Activated naive CD8-positive, alpha-beta T cell (primary cell): Measurements from ENCODE around the gene B4GALT1.
"Not testable (repeated sequence)": the region's sequence is repeated elsewhere in the genome, so short reads cannot be mapped to it uniquely, and the experiment has no call there.

ENCODE experiments used
- H3K27ac Mint-ChIP-seq: one replicate; pipeline ENCODE4 v1.8.0; 2021; ENCODE audit warnings: mixed read lengths
- H3K27me3 Mint-ChIP-seq: one replicate; pipeline ENCODE4 v1.8.0; 2021; ENCODE audit warnings: mixed read lengths
- H3K36me3 Mint-ChIP-seq: one replicate; pipeline ENCODE4 v1.8.0; 2021; ENCODE audit warnings: mixed read lengths
- H3K4me1 Mint-ChIP-seq: one replicate; pipeline ENCODE4 v1.8.0; 2021; ENCODE audit warnings: low read depth, mixed read lengths
- H3K4me3 Mint-ChIP-seq: one replicate; pipeline ENCODE4 v1.8.0; 2021; ENCODE audit warnings: mild to moderate bottlenecking, mixed read lengths
- H3K9me3 Mint-ChIP-seq: one replicate; pipeline ENCODE4 v1.8.0; 2021; ENCODE audit warnings: low read depth, mixed read lengths

Gene B4GALT1

GRCh38 chr9:33102551-33103210 lies 64.5 kb downstream of the B4GALT1 start:
- Mint-ChIP-seq H3K36me3 (no peaks in the 10 kb centered on the region), H3K9me3 (no peaks in the 10 kb centered on the region), H3K27ac (no peak overlapping the region), H3K4me3 (no peak overlapping the region), H3K4me1 (no peaks in the 10 kb centered on the region), H3K27me3 (no peaks in the 10 kb centered on the region)

- no peak overlapping the region for H3K4me3 Mint-ChIP-seq
- H3K4me1 Mint-ChIP-seq = no peaks in the 10 kb centered on the region
- no peaks in the 10 kb centered on the region for H3K36me3 Mint-ChIP-seq
- no peak overlapping the region for H3K27ac Mint-ChIP-seq
- no peaks in the 10 kb centered on the region for H3K27me3 Mint-ChIP-seq
- no peaks in the 10 kb centered on the region for H3K9me3 Mint-ChIP-seq
These were observed 65.8 kb downstream of the B4GALT1 start for GRCh38 chr9:33101104-33101951.

GRCh38 chr9:33099754-33100153 lies 67.4 kb downstream of the B4GALT1 start:
- Mint-ChIP-seq H3K4me1 (peaks cover under 1% of the 10 kb centered on the region), H3K36me3 (no peaks in the 10 kb centered on the region), H3K9me3 (no peaks in the 10 kb centered on the region), H3K27me3 (no peaks in the 10 kb centered on the region), H3K27ac (no peak overlapping the region), H3K4me3 (no peak overlapping the region)

- Mint-ChIP-seq H3K4me3 (no peak overlapping the region), H3K36me3 (no peaks in the 10 kb centered on the region), H3K27me3 (no peaks in the 10 kb centered on the region), H3K9me3 (no peaks in the 10 kb centered on the region), H3K4me1 (peaks cover 11% of the 10 kb centered on the region), H3K27ac (no peak overlapping the region)
These were observed 69.9 kb downstream of the B4GALT1 start for GRCh38 chr9:33097192-33097591.

- H3K27ac Mint-ChIP-seq = peak overlapping the region; percentile 59
- peaks cover 12% of the 10 kb centered on the region for H3K4me1 Mint-ChIP-seq
- H3K4me3 Mint-ChIP-seq = peak overlapping the region; percentile 14
- H3K36me3 Mint-ChIP-seq = no peaks in the 10 kb centered on the region
- no peaks in the 10 kb centered on the region for H3K9me3 Mint-ChIP-seq
- H3K27me3 Mint-ChIP-seq = no peaks in the 10 kb centered on the region
These were observed 74.5 kb downstream of the B4GALT1 start for GRCh38 chr9:33092634-33093033.

GRCh38 chr9:33085672-33086071 lies 81.5 kb downstream of the B4GALT1 start:
- H3K9me3 Mint-ChIP-seq, H3K36me3 Mint-ChIP-seq, H3K27me3 Mint-ChIP-seq, H3K4me3 Mint-ChIP-seq, H3K27ac Mint-ChIP-seq, H3K4me1 Mint-ChIP-seq: not testable (repeated sequence)

- Mint-ChIP-seq H3K4me1 (peaks cover 6% of the 10 kb centered on the region), H3K4me3 (peak overlapping the region; percentile 36), H3K9me3 (no peaks in the 10 kb centered on the region), H3K27ac (peak overlapping the region; percentile 83), H3K27me3 (no peaks in the 10 kb centered on the region), H3K36me3 (no peaks in the 10 kb centered on the region)
These were observed 84.4 kb downstream of the B4GALT1 start for GRCh38 chr9:33082538-33083326.

GRCh38 chr9:33082128-33082527 lies 85.0 kb downstream of the B4GALT1 start:
- Mint-ChIP-seq H3K4me3 (peak overlapping the region; percentile 36), H3K4me1 (peaks cover 8% of the 10 kb centered on the region), H3K27ac (peak overlapping the region; percentile 83), H3K36me3 (no peaks in the 10 kb centered on the region), H3K9me3 (no peaks in the 10 kb centered on the region), H3K27me3 (no peaks in the 10 kb centered on the region)

GRCh38 chr9:33081128-33081851 lies 85.8 kb downstream of the B4GALT1 start:
- H3K27ac Mint-ChIP-seq = no peak overlapping the region
- no peak overlapping the region for H3K4me3 Mint-ChIP-seq
- H3K4me1 Mint-ChIP-seq = peaks cover 13% of the 10 kb centered on the region
- no peaks in the 10 kb centered on the region for H3K36me3 Mint-ChIP-seq
- no peaks in the 10 kb centered on the region for H3K9me3 Mint-ChIP-seq
- no peaks in the 10 kb centered on the region for H3K27me3 Mint-ChIP-seq

- no peak overlapping the region for H3K27ac Mint-ChIP-seq
- no peaks in the 10 kb centered on the region for H3K36me3 Mint-ChIP-seq
- no peak overlapping the region for H3K4me3 Mint-ChIP-seq
- no peaks in the 10 kb centered on the region for H3K27me3 Mint-ChIP-seq
- H3K4me1 Mint-ChIP-seq = peaks cover 16% of the 10 kb centered on the region
- H3K9me3 Mint-ChIP-seq = no peaks in the 10 kb centered on the region
These were observed 86.6 kb downstream of the B4GALT1 start for GRCh38 chr9:33080534-33080933.

- no peaks in the 10 kb centered on the region for H3K27me3 Mint-ChIP-seq
- H3K9me3 Mint-ChIP-seq = no peaks in the 10 kb centered on the region
- peak within 1 kb of the TSS; percentile 95 for H3K27ac Mint-ChIP-seq
- peak within 1 kb of the TSS; percentile 95 for H3K4me3 Mint-ChIP-seq
- peaks cover 40% of the 10 kb centered on the region for H3K4me1 Mint-ChIP-seq
- H3K36me3 Mint-ChIP-seq = peaks cover 6% of the 10 kb centered on the region
These were observed 90.8 kb downstream of the B4GALT1 start, which contains the start of gene SMU1 for GRCh38 chr9:33076046-33077004. SMU1 (minus strand) TSS chr9:33076674; CDS start chr9:33076608, 66 bp downstream.

GRCh38 chr9:33068991-33069390 lies 98.1 kb downstream of the B4GALT1 start:
- Mint-ChIP-seq H3K27me3 (no peaks in the 10 kb centered on the region), H3K27ac (no peak overlapping the region), H3K36me3 (peaks cover 19% of the 10 kb centered on the region), H3K4me1 (peaks cover 36% of the 10 kb centered on the region), H3K4me3 (no peak overlapping the region), H3K9me3 (no peaks in the 10 kb centered on the region)

- H3K27ac Mint-ChIP-seq = peak overlapping the region; percentile 67
- H3K36me3 Mint-ChIP-seq = peaks cover 15% of the 10 kb centered on the region
- peaks cover 10% of the 10 kb centered on the region for H3K4me1 Mint-ChIP-seq
- no peak overlapping the region for H3K4me3 Mint-ChIP-seq
- no peaks in the 10 kb centered on the region for H3K9me3 Mint-ChIP-seq
- no peaks in the 10 kb centered on the region for H3K27me3 Mint-ChIP-seq
These were observed 101.7 kb downstream of the B4GALT1 start for GRCh38 chr9:33065157-33066076.
